ENCODE measurements around the gene PIK3C3.

Gene PIK3C3
- total RNA-seq: 69.4 reads per million, percentile 75 among the genes with 10 or more reads in this experiment

DNA sequence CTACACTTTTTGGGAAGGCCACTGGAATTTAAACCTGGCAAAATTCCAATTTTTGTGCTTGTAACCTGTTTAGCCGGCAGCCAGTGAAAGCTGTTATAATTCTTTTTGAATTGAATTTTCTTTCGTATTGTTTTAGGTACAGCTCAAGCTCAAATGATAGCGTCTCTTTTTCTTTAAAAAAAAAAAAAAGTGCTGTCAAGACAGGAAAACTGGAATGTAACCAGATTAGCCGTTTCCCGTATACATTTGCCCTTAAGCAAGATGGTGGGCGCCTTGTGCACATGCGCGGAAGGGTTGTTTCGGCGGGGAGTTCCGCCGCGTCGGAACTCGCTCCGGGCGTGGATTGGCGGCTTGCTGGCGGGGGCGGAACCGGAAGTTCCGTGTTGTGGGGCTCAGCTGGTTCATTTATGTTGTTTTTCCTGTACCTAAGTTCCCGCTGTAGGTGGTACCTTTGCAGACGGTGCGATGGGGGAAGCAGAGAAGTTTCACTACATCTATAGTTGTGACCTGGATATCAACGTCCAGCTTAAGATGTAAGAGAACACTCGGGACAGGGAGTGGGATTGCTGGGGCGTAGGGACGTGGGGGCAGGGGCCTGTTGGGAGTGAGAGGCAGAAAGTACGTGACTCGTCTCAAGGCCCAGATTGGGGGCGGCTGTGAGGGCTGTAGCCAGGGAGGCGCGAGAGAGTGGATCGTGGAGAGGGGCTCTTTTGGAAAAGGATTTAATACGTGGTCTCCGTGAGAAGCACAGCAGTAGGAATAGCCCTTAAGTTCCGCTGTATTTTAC is at the start of gene PIK3C3:
TSS of gene PIK3C3 (plus strand) at position 408 of the 787 bp plus-strand sequence. CDS start at position 466, 58 bp downstream.
- peak; percentile 96 for DNase-seq

GRCh38 chr18:41905786-41906527 is 49.1 kb upstream of the PIK3C3 start:
- DNase-seq: no peak

DNA sequence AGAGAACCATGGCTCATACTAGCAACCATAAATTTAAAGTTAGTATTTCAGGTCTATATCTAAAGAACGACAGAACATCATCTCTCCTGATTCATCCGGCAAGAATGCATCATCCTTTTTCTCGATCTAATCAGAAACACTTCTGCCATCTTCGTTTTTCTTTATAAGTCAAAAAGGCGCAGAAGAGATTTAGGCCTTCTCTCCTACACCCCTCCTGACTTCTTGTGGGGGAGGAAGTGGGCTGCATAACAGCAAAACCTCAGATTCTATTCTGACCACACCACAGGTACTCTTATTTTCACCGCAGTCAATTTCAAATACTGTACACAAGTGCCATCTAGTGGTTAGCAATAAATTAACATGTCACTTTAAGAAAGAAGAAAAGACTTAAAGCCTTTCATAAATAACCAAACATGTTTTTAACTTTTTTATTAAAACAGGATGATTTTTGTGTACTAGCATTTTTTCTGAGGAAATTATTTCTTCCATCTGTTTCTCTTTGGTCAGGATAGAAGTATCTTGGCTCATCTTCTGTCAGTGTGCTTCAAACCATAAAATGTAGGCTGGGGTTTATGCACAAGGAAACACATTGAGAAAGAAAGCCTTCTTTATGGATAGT is 48.4 kb upstream of the PIK3C3 start:
- no peak for DNase-seq

DNA sequence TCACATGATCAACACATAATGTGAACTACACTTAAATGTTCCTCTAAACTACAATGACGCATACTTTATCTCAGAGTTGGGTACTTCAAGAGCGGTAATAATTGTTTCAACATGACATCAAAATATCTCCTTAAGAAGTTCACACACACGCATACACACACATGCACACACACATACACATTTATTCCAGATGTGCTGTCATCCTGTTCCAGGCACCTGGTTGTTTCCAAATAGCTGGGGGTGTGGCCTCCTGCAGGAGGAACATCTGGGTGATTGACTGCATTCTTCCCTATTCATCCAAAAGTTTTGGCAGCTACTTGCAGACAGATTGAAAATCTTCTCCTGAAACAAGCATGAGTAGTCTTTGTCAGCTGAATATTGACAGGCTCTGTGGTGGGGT is 37.9 kb upstream of the PIK3C3 start:
- no peak for DNase-seq

DNA sequence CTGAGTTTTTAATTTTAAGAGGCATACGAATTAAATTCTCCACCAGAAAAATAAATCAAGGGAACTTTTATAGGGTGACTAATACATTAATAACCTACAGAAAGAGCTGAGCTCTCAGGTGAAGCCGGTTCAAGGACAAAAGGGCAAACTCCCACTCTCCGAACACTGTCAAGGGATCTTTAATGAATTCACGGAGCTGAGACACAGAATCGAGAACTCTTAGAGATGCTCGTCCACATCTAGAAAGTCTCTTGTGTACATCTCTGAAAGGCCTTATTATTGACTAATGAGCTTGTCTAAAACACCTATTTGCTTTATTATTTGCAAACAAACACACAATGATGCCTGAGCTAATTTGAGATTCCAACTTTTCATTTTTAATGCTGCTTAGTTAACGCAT is 33.3 kb upstream of the PIK3C3 start:
- no peak for DNase-seq

GRCh38 chr18:41922176-41922575 is 32.9 kb upstream of the PIK3C3 start:
- no peak for DNase-seq

GRCh38 chr18:41922841-41923240 is 32.2 kb upstream of the PIK3C3 start:
- DNase-seq: no peak

DNA sequence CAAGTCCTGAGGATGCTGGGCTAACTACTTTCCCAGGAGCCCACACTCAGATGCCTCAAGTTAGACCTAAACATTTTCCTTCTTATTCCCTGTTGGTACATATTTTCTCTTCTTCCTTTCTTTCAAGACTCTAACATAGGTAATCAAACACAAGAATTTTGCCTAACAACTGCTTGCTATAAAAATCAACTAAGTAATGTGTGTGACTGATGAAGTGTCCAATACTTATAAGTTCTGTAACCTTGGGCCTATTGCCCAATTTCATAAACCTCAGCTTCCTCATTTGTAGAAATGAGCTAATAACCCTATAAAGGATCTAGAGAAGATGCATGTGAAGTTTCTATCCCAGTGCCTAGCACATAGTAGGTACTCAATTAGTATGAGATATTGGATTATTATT is 31.6 kb upstream of the PIK3C3 start:
- no peak for DNase-seq

DNA sequence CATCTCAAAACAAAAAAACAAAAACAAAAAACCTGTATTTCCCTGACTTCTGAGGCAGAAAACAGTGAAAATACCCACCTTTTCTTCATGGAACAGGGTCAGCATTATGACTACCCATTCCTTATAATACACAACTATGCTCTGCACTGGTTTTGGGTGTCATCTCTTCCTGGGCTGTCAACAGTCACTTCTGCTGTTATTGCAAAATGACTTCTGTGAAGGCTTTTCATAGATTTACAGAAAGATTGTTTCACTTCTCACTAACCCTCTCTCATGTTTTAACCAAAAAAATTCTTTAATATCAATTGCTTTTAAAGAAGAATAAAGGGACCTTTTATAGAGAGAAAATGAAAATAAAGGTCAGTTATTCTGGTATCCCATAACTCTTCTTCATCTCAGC is 26.5 kb upstream of the PIK3C3 start:
- no peak for DNase-seq

DNA sequence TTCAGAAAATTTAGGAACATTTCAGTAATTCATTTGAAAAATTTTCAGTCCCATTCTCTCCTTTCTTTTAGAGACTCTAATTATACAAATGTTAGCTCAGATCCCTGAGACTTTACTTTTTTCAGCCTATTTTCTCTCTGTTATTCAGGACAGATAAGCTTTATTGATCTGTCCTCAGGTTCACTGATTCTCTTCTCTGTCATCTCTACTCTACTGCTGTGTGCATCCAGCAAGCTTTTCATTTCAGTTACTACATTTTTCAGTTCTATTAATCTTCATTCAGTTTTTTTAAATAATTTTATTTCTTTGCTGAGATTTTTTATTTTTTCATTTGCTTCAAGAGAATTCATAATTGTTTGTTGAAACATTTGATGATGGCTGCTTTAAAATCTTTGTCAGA is 22.1 kb upstream of the PIK3C3 start:
- no peak for DNase-seq

- DNase-seq: no peak
Measured at GRCh38 chr18:41933778-41934177, 21.3 kb upstream of the PIK3C3 start.

GRCh38 chr18:41936471-41937134 is 18.4 kb upstream of the PIK3C3 start:
- no peak for DNase-seq

DNA sequence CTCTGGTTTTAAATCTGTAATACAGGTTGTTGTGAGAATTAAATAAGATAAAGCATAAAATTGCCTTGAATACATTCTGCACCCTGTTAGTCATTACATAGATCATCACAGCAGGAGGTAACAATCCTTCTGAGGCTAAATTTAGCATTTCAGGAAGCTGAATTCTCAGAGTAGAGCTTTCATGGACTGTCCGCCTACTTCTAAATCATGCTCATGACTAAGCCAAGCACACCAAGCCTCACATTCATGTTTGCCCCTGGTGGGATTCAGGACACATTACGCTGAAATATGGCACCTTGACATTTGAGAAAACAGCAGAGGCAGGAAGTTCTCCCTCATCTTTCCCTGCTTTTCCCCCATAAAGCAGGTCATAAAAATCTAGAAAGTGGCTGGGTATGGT is 16.6 kb upstream of the PIK3C3 start:
- DNase-seq: no peak

GRCh38 chr18:41939326-41939725 is 15.7 kb upstream of the PIK3C3 start:
- no peak for DNase-seq

GRCh38 chr18:41940506-41941215 is 14.4 kb upstream of the PIK3C3 start:
- DNase-seq: no peak

- DNase-seq: no peak
Measured at GRCh38 chr18:41942254-41942653, 12.8 kb upstream of the PIK3C3 start.

- no peak for DNase-seq
Measured at GRCh38 chr18:41948544-41949110, 6.4 kb upstream of the PIK3C3 start.

GRCh38 chr18:41949206-41949920 is 5.7 kb upstream of the PIK3C3 start:
- no peak for DNase-seq

DNA sequence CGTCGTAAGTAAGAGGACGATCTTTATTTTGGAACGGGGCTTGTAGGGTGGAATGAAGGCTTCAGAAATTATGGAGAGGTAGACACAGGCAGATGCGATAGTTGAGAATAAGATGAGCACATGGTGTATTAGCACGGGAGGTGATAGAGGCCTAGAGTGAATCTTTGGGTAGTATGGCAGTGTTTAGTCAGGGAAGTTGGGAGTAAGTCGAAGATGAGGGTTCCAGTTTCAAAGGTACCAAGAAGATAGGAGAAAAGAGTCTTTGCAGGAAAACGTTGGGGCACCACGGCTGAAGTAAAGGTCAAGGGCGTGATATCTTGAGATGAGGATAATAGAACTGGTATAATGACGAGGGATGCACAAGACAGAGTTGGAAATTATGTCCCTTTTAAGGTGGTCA is 654 bp downstream of the PIK3C3 start:
- DNase-seq: no peak

DNA sequence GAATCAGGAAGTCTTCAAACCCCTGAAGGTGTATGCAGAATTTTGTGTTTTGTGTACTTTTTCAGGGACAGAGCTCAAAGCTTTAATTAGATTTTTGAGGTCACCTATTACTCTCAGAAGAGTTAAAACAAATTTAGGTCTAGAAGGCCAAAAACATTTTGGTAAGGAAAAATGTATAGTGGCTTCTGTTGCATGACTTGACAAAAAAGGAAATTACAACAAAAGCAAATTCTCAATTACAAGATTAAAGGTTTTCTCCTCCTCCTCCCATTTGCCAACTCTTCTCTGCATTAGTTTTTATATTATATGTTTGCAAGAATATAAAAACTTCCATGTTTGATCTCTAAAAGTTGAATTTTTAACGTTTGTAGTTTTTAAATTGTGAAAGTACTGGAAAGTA is 4.0 kb downstream of the PIK3C3 start:
- no peak for DNase-seq

DNA sequence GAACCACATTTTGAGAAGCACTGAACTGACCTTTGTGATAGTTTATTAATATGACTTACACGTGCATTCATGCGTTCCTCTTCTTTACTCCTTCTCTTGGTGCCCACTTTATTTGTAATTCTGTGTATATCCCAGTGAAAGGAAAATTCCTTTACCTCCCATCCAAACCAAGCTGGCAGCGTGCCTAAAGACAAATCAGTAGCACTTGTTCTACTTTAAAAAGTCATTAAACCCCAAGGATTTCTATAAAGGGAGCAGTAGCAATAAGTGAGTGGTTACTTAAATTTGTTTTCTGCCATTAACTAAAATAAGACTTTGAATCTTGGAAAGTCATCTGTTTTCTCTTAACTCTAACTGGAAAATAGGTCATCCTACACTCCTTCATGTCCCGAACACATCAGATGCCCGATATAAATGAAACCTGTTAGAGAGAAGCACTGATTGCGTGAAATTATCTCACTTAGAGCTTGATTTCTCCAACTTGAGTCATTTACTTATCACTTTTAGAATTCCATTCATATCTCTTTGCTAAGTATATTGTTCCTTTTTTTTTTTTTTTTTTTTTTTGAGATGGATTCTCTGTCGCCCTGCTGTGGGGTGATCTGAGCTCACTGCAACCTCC is 10.7 kb downstream of the PIK3C3 start:
- DNase-seq: no peak
